Heart left ventricle (tissue), 16 donors: ENCODE results near the gene CDH10. TPM values are rescaled to one million over a fixed set of nuclear protein-coding genes. Genes with fewer than 3 reads are reported as not detected.

Experiments used
- ATAC-seq, 4 donors: fragments of 200-7000 bp; cut with Tn5 transposase; one replicate each; pipeline ENCODE4 v1.9.1; 2020 to 2022; ENCODE audit warnings: moderate library complexity in 4 of 4, mild to moderate bottlenecking in 3 of 4, moderate number of reproducible peaks in 1 of 4
- DNase-seq, 5 donors: peaks; one replicate each; pipeline ENCODE4 v3.0.0-alpha.2; 2020
- H3K27ac ChIP-seq, 12 donors: fragments of 200-600 bp; sonication (generic) in 4 of 12; one replicate each; pipeline versions ENCODE4 v1.5.0 to v1.8.0; 2016 to 2022; ENCODE audit warnings: mild to moderate bottlenecking in 2 of 12
- H3K27me3 ChIP-seq, 9 donors: fragments of 200-600 bp; sonication (generic) in 2 of 9; one replicate each; pipeline versions ENCODE4 v1.5.1 to v1.8.0; 2016 to 2022; ENCODE audit warnings: mild to moderate bottlenecking in 3 of 9
- H3K36me3 ChIP-seq, 9 donors: fragments of 200-600 bp; sonication (generic) in 2 of 9; one replicate each; pipeline versions ENCODE4 v1.5.0 to v1.8.0; 2018 to 2022; ENCODE audit warnings: mild to moderate bottlenecking in 2 of 9
- H3K4me1 ChIP-seq, 12 donors: fragments of 200-600 bp; sonication (generic) in 4 of 12; one replicate each; pipeline versions ENCODE4 v1.5.0 to v1.8.0; 2016 to 2022; ENCODE audit warnings: mild to moderate bottlenecking in 3 of 12
- H3K4me3 ChIP-seq, 12 donors: fragments of 200-600 bp; sonication (generic) in 4 of 12; one replicate each; pipeline versions ENCODE4 v1.5.0 to v1.8.0; 2017 to 2022; ENCODE audit warnings: mild to moderate bottlenecking in 9 of 12, moderate library complexity in 4 of 12
- H3K9me3 ChIP-seq, 12 donors: fragments of 200-600 bp; sonication (generic) in 4 of 12; one replicate each; pipeline versions ENCODE4 v1.5.0 to v1.8.0; 2016 to 2022; ENCODE audit warnings: mild to moderate bottlenecking in 1 of 12
- POLR2A ChIP-seq, 2 donors: fragments of 450-650 bp; IDR thresholded peaks; one replicate each; pipeline ENCODE4 v1.6.1; 2017; ENCODE audit warnings: antibody characterized with exemption in 2 of 2, mild to moderate bottlenecking in 2 of 2, moderate library complexity in 2 of 2
- WGBS, 4 donors: extraction: QIAGEN DNeasy Blood & Tissue Kit in 2 of 4; methylation state at CpG; one replicate each; pipeline versions ENCODE4 v1.1.5 to v1.1.7; 2013 to 2018; 5-methylcytosine and 5-hydroxymethylcytosine counted together
- intact Hi-C, 10 donors: fragments of 100-400 bp; cut with DNase I; formaldehyde crosslinking; loops; one replicate each; pipeline versions ENCODE4 v1.11.1 to v1.14.2; 2022
- polyA plus RNA-seq, 2 donors: library from polyadenylated mRNA; stranded (reverse); fragments of 200-250 nt; gene quantifications; one replicate each; pipeline ENCODE4 v1.2.3, GENCODE V29; 2013
- total RNA-seq, 9 donors: library from RNA; depleted of rRNA in 2 of 9; stranded (reverse); fragments of >200 nt in 2 of 9; fragmentation: NEBNext Ultra II Directional in 3 of 9; extraction: Animal tissue kit (Norgen Biotek cat#: 25700) in 3 of 9; gene quantifications; one replicate each; pipeline versions ENCODE4 v1.1.0 to v1.2.4, GENCODE V29; 2016 to 2023
- TF ChIP-seq, protein P1 (sequence below), 12 donors: fragments of 200-600 bp; sonication (generic) in 4 of 12; IDR thresholded peaks; one replicate each; pipeline versions ENCODE4 v1.5.0 to v1.8.0; 2018 to 2022; ENCODE audit warnings: antibody characterized with exemption in 12 of 12, mild to moderate bottlenecking in 5 of 12
- donor health status: ischemic (EF 13 %, LVEDD 7.1; RV severe dilation, severe dysfunction).
- donor health status: healthy with polysubstance abuse.
- donor health status: DM: no; HTN: yes; CAD: no.
- donor health status: DM: no; HTN: no; CAD: no.
- donor health status: ischemic (EF 25% LVEDD 6.9; RV normal size, moderate dysfunction).
- donor health status: ischemic (EF 25% LVEDD 5.7; RV mildly dilated, moderate dysfunction).
- donor health status: healthy.
- donor health status: DM: yes; HTN: yes; CAD: no.
- donor health status: ischemic (EF 35%, LVEDD 5.7; RV mildly dilated, moderate dysfunction).
- donor health status: nonischemic (EF 11% LVEDD 7.7; RV severe dilation, severe dysfunction).
- donor health status: DM: yes; HTN: yes; CAD: no.
- donor health status: PGD.
- donor health status: ischemic (EF 29% LVEDD 5.4; RV normal size, mild dysfunction).
- donor health status: nonischemic (EF 23%, LVEDD 6.1; RV moderate dilation, normal function).

CDH10 gene
- total and polyA plus RNA-seq, 11 donors, result 0.25 TPM; not detected in 10

DNA sequence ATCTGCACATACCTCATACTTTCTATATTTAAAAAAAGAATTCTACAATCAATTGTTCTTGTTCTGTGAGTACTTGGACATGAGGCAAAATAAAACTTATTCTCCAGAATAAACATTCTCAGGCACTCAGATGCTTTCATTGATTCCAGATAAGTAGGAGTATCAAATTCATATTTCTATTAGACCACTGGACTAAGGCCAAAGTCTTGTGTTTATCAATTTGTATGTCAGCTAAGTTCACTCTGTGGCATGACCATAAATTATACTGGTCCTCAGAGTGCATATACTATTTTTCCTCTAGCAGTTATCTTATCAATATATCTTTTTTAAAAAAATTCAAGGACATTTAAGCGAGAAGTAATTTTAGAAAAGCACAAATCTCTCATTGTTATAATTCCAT is 28.2 kb downstream of the CDH10 start:
- intact Hi-C loops, result no loop called here
- TF ChIP-seq POLR2A (IDR thresholded peaks at IDR 0.05), result no peak
- TF ChIP-seq, protein P1, sequence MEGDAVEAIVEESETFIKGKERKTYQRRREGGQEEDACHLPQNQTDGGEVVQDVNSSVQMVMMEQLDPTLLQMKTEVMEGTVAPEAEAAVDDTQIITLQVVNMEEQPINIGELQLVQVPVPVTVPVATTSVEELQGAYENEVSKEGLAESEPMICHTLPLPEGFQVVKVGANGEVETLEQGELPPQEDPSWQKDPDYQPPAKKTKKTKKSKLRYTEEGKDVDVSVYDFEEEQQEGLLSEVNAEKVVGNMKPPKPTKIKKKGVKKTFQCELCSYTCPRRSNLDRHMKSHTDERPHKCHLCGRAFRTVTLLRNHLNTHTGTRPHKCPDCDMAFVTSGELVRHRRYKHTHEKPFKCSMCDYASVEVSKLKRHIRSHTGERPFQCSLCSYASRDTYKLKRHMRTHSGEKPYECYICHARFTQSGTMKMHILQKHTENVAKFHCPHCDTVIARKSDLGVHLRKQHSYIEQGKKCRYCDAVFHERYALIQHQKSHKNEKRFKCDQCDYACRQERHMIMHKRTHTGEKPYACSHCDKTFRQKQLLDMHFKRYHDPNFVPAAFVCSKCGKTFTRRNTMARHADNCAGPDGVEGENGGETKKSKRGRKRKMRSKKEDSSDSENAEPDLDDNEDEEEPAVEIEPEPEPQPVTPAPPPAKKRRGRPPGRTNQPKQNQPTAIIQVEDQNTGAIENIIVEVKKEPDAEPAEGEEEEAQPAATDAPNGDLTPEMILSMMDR (IDR thresholded peaks at IDR 0.05), result no peak
- ATAC-seq (no peak), DNase-seq (no peak)
- H3K4me3 ChIP-seq, result no peak overlapping the region
- no peaks in the 10 kb centered on the region for H3K27me3 ChIP-seq
- peaks cover 0 to 4% (median 0%) of the 10 kb centered on the region in 12 donors for H3K9me3 ChIP-seq
- no peaks in the 10 kb centered on the region for H3K36me3 ChIP-seq
- H3K4me1 ChIP-seq, result no peaks in the 10 kb centered on the region
- 77 to 87% (median 86%) methylated on average over 1 of the region's 1 CpG for WGBS, 4 donors
- H3K27ac ChIP-seq, result no peak overlapping the region

DNA sequence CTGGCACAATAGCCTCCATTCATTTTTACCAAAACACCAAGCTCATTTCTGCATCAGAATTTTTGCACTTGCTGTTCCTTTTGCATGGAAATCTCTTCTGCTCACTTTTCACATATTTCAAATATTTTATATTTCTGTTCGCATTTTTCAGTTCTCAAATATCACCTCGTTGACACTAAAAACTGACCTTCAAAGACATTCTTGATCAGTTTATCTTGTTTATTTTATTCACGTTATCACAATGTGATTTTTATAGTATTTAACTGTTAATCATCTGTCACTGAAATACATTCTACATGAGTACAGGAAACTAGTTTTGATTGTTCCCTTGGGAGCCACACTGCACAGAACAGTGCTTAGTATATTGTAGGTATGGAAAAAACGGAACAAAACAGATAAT is 29.6 kb downstream of the CDH10 start:
- 51 to 63% (median 56%) methylated on average over 4 of the region's 4 CpGs for WGBS, 4 donors
- DNase-seq (no peak), ATAC-seq (no peak)
- H3K36me3 ChIP-seq, result no peaks in the 10 kb centered on the region
- intact Hi-C loops, result no loop called here
- H3K4me3 ChIP-seq, result no peak overlapping the region
- H3K9me3 ChIP-seq, result peaks cover 0 to 4% (median 0%) of the 10 kb centered on the region in 12 donors
- TF ChIP-seq, protein P1 (IDR thresholded peaks at IDR 0.05), result no peak
- no peak for TF ChIP-seq POLR2A (IDR thresholded peaks at IDR 0.05)
- H3K27me3 ChIP-seq, result no peaks in the 10 kb centered on the region
- no peak overlapping the region for H3K27ac ChIP-seq
- H3K4me1 ChIP-seq, result no peaks in the 10 kb centered on the region

DNA sequence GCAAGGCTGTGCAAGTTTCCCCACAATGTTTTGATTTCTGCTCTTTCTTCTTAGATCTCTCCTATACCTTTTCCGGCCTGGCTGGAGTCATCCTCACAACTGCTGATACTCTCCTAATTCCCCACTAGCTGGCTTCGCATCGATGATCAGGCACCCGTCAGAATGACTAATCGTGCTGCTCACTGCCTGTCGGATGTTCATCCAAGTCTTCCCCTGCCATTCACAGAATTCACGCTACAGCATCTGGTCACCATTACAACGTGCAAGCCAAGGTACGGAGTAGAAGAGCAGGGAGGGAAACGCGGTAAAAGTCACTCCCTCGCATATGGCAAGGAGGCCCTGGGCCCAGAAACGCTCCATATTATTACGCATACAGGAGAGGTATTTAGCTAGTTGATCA is 35.1 kb downstream of the CDH10 start:
- ATAC-seq, result no peak
- Histone ChIP-seq H3K27me3 (no peaks in the 10 kb centered on the region), H3K9me3 (no peaks in the 10 kb centered on the region), H3K4me1 (no peaks in the 10 kb centered on the region), H3K27ac (no peak overlapping the region), H3K36me3 (no peaks in the 10 kb centered on the region), H3K4me3 (no peak overlapping the region)
- no peak for DNase-seq
- intact Hi-C loops, result no loop called here
- TF ChIP-seq, protein P1 (IDR thresholded peaks at IDR 0.05), result no peak
- 92 to 95% (median 94%) methylated on average over 14 of the region's 14 CpGs for WGBS, 4 donors

DNA sequence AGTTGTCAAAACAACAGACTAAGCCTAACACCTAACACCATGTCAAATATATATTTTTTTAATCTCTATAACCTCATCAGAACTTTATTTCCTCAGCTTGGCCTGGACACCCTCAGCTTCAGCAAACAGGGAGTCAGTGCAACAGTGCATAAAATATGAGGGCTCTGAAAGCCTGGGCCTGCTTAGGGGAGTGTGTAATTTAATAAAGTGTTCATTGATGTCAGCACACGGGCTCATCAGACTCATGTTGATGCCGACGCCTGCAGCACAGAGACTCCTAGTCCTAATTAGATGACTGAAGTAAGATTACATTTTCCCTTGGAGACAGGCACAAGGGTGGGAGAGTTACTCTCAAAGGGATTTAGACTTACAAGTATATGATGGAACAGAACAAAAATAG is 37.8 kb downstream of the CDH10 start:
- DNase-seq (no peak), ATAC-seq (no peak)
- no peaks in the 10 kb centered on the region for H3K4me1 ChIP-seq
- H3K9me3 ChIP-seq, result no peaks in the 10 kb centered on the region
- 45 to 73% (median 60%) methylated on average over 3 of the region's 3 CpGs for WGBS, 4 donors
- H3K36me3 ChIP-seq, result no peaks in the 10 kb centered on the region
- H3K27me3 ChIP-seq, result no peaks in the 10 kb centered on the region
- intact Hi-C loops, result no loop called here
- TF ChIP-seq, protein P1 (IDR thresholded peaks at IDR 0.05), result no peak
- no peak for TF ChIP-seq POLR2A (IDR thresholded peaks at IDR 0.05)
- H3K4me3 ChIP-seq, result no peak overlapping the region
- no peak overlapping the region for H3K27ac ChIP-seq
